Thoracic aorta (tissue), 2 donors: ENCODE data around the gene GPSM1. TPM values are rescaled to one million over a fixed set of nuclear protein-coding genes. Genes with fewer than 3 reads are reported as not detected.

Source experiments
- ATAC-seq: fragments of 150-250 bp; one replicate; pipeline ENCODE4 v1.8.0; 2017; ENCODE audit warnings: low read depth; ENCODE audit not compliant: insufficient number of reproducible peaks, low FRiP score
- DNase-seq: peaks from one replicate; pipeline ENCODE4 v3.0.0-alpha.2; 2020; ENCODE audit warnings: low spot score
- H3K27ac ChIP-seq, 2 donors: fragments of 200-600 bp; sonication (generic); 1 replicate in 1 of 2; 2 replicates in 1 of 2; pipeline ENCODE4 v1.5.1; 2016; ENCODE audit warnings: mild to moderate bottlenecking in 2 of 2, moderate library complexity in 2 of 2
- H3K27me3 ChIP-seq: fragments of 200-600 bp; sonication (generic); replicated peaks from 2 replicates; pipeline ENCODE4 v1.6.0; 2016; ENCODE audit warnings: mild to moderate bottlenecking; ENCODE audit not compliant: insufficient read depth
- H3K36me3 ChIP-seq: fragments of 200-600 bp; sonication (generic); one replicate; pipeline ENCODE4 v1.5.1; 2016
- H3K4me1 ChIP-seq, 2 donors: fragments of 200-600 bp; sonication (generic); 1 replicate in 1 of 2; 2 replicates in 1 of 2; pipeline versions ENCODE4 v1.5.1 to v1.6.0; 2016; ENCODE audit warnings: low read depth in 2 of 2, mild to moderate bottlenecking in 1 of 2; ENCODE audit not compliant: control insufficient read depth in 1 of 2
- H3K4me3 ChIP-seq: fragments of 200-600 bp; sonication (generic); 2 replicates; pipeline ENCODE4 v1.5.1; 2016; ENCODE audit warnings: mild to moderate bottlenecking
- H3K9me3 ChIP-seq: fragments of 200-600 bp; sonication (generic); 2 replicates; pipeline ENCODE4 v1.5.1; 2016
- CTCF ChIP-seq: fragments of 200-600 bp; sonication (generic); IDR thresholded peaks from one replicate; pipeline ENCODE4 v1.5.1; 2019; ENCODE audit warnings: antibody characterized with exemption
- total RNA-seq, 2 donors: library from RNA; depleted of rRNA; stranded (reverse); fragments of >200 nt; gene quantifications; one replicate each; pipeline versions ENCODE4 v1.1.0 to v1.2.3, GENCODE V29; 2016

Gene GPSM1
- total RNA-seq, 2 donors from 2014 or later, result 29.2 to 33.6 TPM

- no peak overlapping the region for H3K4me3 ChIP-seq
- DNase-seq (no peak), ATAC-seq (no peak)
- H3K4me1 ChIP-seq, result peaks cover 0 to 7% of the 10 kb centered on the region in 2 donors
- peaks cover 9% of the 10 kb centered on the region for H3K36me3 ChIP-seq
- peak overlapping the region in 1 of 2 donors; percentile 7 for H3K27ac ChIP-seq
- no peaks in the 10 kb centered on the region for H3K9me3 ChIP-seq
- no peaks in the 10 kb centered on the region for H3K27me3 ChIP-seq
- no peak for TF ChIP-seq CTCF
Observed at GRCh38 chr9:136353757-136354488, 26.6 kb downstream of the GPSM1 start.

GRCh38 chr9:136354592-136355085, 27.3 kb downstream of the GPSM1 start:
- no peak for TF ChIP-seq CTCF
- ATAC-seq, result no peak
- no peaks in the 10 kb centered on the region for H3K27me3 ChIP-seq
- peak overlapping the region in 1 of 2 donors; percentile 7 for H3K27ac ChIP-seq
- peaks cover 9% of the 10 kb centered on the region for H3K36me3 ChIP-seq
- no peaks in the 10 kb centered on the region for H3K9me3 ChIP-seq
- H3K4me1 ChIP-seq, result peaks cover 0 to 7% of the 10 kb centered on the region in 2 donors
- DNase-seq, result no peak
- H3K4me3 ChIP-seq, result no peak overlapping the region

GRCh38 chr9:136355616-136356557, 28.5 kb downstream of the GPSM1 start:
- H3K27ac ChIP-seq, result no peak overlapping the region
- DNase-seq (no peak), ATAC-seq (no peak)
- no peak overlapping the region for H3K4me3 ChIP-seq
- H3K9me3 ChIP-seq, result no peaks in the 10 kb centered on the region
- TF ChIP-seq CTCF, result no peak
- peaks cover 0 to 10% of the 10 kb centered on the region in 2 donors for H3K4me1 ChIP-seq
- no peaks in the 10 kb centered on the region for H3K27me3 ChIP-seq
- peaks cover 9% of the 10 kb centered on the region for H3K36me3 ChIP-seq

- no peak for ATAC-seq
- Histone ChIP-seq H3K27me3 (no peaks in the 10 kb centered on the region), H3K4me1 (peaks cover 0 to 13% of the 10 kb centered on the region in 2 donors), H3K27ac (no peak overlapping the region), H3K4me3 (no peak overlapping the region), H3K9me3 (no peaks in the 10 kb centered on the region), H3K36me3 (peaks cover 9% of the 10 kb centered on the region)
- no peak for TF ChIP-seq CTCF
- no peak for DNase-seq
Observed at GRCh38 chr9:136357202-136357725, 29.9 kb downstream of the GPSM1 start.

- no peak overlapping the region for H3K27ac ChIP-seq
- no peaks in the 10 kb centered on the region for H3K9me3 ChIP-seq
- no peak overlapping the region for H3K4me3 ChIP-seq
- no peak for TF ChIP-seq CTCF
- ATAC-seq (no peak), DNase-seq (no peak)
- H3K4me1 ChIP-seq, result peaks cover 0 to 19% of the 10 kb centered on the region in 2 donors
- no peaks in the 10 kb centered on the region for H3K27me3 ChIP-seq
- H3K36me3 ChIP-seq, result peaks cover 9% of the 10 kb centered on the region
Observed at GRCh38 chr9:136358016-136358415, 30.7 kb downstream of the GPSM1 start.
